T-helper 2 cell (primary cell): ENCODE data around the gene LAMA5.
A peak's percentile ranks its signal among the peaks of the same experiment; 100 is the strongest.

ENCODE experiments used
- DNase-seq, 5 experiments: peaks; one replicate each; pipeline versions ENCODE4 v3.0.0 to v3.0.0-alpha.2; 2012 to 2022

The LAMA5 gene

GRCh38 chr20:62303062-62303339 is 64.1 kb downstream of the LAMA5 start:
- no peak for DNase-seq

- DNase-seq, result peak; percentile 91 to 98 (median 95)
Measured at GRCh38 chr20:62302341-62303061, 64.6 kb downstream of the LAMA5 start, which contains the start of gene ADRM1. ADRM1 (plus strand) TSS chr20:62302997; CDS start chr20:62303569, 572 bp downstream.

DNA sequence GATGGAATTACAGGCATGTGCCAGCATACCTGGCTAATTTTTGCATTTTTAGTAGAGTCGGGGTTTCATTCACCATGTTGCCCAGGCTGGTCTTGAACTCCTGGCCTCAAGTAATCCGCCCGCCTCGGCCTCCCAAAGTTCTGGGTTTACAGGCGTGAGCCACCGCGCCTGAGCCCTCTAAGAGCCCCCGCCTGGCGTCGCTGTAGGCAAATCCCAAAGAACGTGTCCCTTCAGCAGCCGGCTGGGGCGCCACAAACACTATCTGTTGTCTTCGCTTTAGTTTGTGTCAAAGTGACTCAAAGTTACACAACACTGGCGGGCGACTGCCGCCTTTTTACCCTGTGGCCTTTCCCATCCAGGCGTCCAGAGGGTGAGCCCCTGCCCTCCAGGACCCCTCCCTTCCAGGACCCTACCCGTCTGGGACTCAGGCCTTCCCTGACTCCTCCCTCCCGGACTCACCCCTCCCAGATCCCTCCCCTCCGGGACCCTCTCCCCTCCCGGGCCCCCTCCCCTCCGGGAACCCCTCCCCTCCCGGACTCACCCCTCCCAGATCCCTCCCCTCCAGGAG is 65.3 kb downstream of the LAMA5 start:
- DNase-seq, result peak; percentile 69 to 95 (median 80)

DNA sequence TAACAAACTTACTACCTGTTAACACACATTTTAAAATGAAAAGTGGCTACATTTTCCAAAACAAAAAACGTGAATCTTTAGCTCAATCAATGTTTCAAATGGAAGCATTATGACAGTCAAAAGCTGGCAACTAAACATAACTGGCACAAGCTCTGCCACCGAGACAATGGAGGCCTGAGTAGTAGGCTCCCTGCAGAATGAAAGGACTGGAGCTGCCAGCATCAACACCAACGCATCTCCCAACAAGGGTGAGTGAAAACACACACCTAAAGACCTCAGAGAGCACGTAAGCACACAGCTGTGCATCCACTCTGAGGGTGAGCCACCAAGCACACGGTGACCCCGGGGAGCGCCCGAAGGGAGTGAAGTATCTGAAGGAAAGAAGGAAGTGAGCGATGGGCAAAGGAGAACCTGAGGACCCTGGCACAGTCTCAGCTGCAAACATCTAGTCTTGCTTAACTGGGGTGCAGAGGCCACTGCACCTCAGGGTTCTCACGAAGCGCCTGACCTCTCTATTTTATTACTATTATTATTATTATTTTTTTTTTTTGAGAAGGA is 65.9 kb downstream of the LAMA5 start:
- no peak for DNase-seq

GRCh38 chr20:62300319-62300718 is 66.8 kb downstream of the LAMA5 start:
- no peak for DNase-seq

DNA sequence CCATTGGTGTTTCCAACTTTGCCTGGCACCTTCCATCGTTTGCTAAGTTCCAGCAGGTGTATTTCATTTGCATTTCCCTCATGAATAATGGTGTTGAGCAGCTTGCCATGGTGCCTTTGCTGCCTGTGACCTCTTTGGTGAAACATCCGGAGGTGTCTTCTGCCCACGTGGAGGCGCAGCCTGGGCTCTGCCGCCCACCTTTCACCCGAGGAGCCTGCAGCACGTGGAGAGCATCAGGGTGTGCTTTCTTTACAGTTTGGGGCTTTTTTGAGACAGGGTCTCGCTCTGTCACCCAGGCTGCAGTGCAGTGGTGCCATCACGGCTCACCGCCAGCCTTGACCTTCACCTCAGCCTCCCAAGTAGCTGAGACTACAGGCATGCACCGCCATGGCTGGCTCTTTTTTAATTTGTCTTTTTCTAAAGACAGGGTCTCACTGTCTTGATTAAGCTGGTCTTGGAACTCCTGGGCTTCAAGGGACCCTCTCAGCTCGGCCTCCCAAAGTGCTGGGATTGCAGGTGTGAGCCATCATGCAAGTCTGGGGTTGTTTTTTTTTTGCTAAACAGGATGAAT is 67.4 kb downstream of the LAMA5 start:
- DNase-seq, result no peak

- DNase-seq, result no peak
Measured at GRCh38 chr20:62298577-62299249, 68.4 kb downstream of the LAMA5 start.

DNA sequence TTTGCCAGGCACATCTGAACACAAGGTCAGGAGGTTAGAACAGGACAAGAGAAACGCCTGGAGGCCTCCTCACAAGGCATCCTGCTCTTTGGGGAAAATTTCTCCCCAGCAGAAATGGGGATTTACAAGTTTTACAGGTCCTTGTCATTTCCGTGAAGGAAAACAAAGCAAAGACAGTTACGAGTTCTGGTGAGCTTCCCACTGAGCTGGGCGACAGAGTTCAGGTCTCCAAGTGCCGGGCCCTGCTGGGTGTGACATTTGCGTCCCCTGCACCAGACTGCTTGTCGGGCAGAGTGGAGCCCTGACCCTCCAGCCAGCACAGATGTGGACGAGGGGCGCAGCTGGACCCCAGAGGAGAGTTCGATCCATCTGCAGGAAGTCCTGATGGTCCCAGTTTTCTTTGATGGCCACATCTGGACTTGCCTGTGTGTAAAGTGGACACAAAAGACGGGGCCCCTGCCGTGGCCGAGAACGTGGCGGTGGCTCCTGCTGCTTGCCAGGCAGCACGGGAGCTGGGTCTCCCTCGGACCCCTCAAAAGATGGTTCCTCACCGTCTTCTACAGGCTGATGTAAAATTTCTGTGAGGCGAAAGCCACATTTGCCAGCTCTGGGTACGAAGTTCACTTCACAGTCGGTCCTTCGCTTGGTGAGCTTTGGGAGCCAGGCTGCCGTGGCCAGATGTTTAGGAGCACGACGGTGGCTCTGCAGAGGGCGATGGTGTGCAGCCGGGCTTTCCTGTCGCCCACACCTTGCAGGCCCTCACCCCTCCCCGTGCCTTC is 69.5 kb downstream of the LAMA5 start:
- DNase-seq, result no peak

DNA sequence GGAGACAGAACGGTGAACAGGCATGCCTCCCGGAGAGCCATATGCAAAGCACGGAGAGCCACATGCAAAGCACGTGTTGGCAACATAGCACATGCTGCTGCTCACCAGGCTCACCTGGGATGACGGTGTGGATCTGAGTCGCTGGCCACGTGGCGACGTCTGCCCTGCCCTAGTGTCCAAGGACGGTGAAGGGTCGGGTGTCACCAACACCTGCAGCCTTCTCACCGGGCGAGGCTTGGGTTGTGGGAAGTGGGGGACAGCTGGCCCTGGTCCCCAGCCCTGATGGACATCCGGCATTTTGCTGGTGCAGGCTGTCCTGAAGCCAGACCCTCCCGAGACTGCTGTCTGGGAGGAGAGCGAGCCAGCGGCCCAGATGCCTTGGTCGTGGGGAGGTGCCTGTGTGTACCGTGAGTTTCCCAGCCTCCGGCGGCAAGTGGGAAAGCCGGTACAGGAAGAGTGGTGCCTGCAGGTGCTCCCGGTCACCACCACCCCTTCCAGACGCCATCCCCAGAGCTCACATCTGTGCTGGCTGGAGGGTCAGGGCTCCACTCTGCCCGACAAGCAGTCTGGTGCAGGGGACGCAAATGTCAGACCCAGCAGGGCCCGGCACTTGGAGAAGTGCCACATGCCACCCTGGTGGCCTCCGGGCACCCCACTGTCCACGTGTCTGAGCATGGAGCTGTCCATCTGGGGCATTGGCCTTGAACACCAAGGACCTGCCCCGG is 70.2 kb downstream of the LAMA5 start:
- no peak for DNase-seq

DNA sequence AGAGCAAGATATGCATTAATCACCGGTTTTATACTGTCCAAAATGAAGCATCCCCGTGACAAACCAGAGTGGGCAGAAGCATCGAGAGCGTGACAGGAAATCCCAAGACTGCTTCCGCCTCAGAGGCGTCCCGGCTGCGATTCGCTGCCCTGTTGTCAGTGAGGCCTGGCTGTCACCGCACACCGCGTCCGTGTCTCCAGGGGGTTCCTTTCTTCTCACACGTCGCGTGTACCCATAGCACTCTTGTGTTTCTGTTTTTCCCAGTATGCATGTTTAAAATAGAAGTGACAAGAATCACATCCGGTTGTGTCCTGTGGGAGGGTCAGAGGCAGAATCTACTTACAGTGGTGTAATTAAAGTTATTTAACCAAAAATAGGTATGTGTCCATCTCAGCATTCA is 72.6 kb downstream of the LAMA5 start:
- DNase-seq, result no peak

- no peak for DNase-seq
Measured at GRCh38 chr20:62293946-62294345, 73.2 kb downstream of the LAMA5 start.

- no peak for DNase-seq
Measured at GRCh38 chr20:62293111-62293784, 73.9 kb downstream of the LAMA5 start.

- DNase-seq, result peak in 1 of 5 experiments; percentile 51
Measured at GRCh38 chr20:62292108-62292507, 75.0 kb downstream of the LAMA5 start.

DNA sequence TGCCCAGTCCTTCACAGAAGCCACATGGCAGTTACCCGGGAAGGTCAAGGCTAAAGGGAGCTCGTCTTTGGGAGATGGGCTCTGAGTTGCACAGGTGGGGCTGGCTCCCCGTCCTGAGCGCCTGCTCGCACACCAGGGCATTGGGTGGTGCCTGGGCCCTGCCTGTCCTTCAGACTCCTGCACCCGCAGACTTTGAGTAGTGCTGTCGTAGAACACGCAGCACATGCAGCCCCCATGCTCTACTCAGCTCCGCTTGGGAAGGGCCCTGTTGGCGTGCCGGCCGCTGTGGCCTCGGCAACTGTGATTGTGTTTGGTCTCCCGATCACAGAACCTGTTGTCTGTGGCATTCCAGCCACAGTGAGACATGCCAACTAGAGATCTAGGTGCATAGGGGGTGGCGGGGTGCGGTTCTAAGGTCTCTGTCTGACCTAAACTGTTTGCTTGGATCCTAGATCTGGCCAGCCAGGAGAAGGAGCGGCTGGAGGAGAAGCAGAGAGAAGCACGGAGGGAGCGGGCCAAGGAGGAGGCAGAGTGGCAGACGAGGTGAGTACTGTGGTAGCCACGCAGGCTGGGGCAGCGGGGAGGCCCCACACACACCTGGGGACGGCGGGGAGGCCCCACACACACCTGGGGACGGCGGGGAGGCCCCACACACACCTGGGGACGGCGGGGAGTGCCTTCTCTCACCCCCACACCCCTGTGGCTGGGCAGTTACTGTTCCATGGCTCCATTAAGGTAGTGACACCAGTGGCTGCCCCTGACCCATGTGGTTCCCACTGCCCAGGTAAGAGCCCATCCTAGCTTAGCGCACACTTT is 75.7 kb downstream of the LAMA5 start:
- DNase-seq, result no peak

DNA sequence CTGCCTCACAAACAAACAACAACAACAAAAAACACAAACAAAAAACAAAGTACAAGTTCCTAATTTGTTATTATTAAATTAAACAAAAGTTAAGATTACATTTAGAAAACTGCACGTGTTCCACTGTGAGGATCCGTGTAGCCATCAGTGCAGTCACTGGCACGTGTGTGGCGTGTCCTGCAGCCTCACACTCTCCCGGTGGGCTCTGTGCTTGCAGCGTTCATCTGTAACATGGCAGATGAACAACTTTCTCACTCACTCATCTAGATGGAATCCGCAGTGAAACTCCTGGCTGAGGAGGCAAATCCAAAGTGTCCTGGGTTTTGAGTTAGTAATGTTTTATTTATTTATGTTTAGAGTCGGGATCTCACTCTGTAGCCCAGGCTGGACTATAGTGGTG is 77.2 kb downstream of the LAMA5 start:
- no peak for DNase-seq

DNA sequence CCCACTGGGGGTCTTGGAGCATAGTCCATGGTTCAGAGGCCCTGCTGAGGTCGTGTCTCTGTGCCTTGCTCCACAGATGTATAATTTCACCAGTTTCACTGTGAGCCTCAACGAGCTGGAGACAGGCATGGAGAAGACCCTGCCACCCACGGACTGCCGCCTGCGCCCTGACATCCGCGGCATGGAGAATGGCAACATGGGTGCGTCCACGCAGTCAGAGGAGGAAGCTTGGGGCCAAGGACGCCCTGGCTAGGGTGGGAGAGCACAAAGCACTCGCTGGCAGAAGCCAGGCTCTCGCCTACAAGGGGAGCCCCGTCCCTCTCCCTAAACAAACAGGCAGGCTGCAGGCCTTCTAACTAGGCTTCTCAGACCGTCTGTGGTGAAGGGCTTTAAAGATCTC is 78.0 kb downstream of the LAMA5 start:
- DNase-seq, result no peak

DNA sequence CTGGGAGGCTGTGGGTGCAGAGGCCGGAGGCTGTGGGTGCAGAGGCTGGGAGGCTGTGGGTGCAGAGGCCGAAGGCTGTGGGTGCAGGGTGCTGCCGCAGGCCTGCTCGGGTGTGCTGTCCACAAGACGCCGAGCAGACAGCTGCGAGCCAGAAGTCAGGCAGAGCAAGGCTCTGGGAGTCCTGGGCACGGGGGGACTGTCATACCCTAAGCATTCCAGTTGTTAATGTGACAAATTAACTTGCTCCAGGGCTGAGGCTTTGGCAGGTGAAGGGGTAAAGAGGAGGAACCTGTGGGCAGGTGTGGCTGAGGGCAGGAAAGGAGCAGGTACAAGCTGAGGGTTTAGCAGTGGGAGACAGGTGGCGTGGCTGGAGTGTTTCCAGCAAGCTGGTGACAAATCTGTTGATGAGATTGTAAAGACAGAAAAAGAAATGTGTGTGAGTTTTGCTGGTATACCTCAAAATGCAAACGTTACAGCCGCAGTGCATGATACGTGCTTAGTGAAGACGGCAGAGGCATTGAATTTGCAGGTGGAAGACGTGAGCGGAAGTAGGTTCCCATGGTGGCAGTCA is 78.5 kb downstream of the LAMA5 start:
- DNase-seq, result no peak

DNA sequence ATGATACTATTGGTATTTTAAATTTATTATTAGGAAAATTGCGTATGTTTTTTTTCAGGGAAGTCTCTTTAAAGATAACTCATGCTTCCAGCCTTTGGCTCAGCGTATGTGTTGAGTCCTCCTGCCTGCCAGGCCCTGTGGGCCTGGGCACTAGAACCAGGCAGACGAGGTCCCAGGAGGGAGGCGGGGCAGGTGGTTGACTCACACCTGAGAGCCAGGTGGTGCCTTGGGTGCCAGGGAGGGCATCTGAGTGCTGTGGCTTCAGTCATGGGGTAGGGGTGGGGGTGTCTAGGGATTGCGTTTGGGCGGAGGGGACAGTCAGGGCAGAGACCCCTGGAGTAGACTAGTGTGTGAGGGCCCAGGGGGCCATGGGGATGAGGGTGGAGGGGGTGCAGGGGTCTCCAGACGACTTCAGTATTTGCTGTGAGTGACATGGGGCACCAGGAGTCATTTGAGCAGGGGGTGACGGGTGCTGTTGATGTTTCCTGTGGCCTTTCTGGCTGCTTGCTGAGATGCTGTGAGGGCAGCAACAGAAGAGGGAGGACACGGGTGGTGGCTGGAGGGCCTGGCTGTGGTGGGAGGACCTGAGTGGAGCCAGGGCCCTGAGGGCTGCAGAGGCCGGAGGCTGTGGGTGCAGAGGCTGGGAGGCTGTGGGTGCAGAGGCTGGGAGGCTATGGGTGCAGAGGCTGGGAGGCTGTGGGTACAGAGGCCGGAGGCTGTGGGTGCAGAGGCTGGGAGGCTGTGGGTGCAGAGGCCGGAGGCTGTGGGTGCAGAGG is 79.2 kb downstream of the LAMA5 start:
- no peak for DNase-seq

- no peak for DNase-seq
Measured at GRCh38 chr20:62287129-62287528, 80.0 kb downstream of the LAMA5 start.
